HG03135 (cell line): ENCODE data around the gene RERG.

Experiments used
- ATAC-seq: cut with Tn5 transposase; IDR thresholded peaks from one replicate; pipeline ENCODE4 v1.9.1; 2021; ENCODE audit warnings: mild to moderate bottlenecking, moderate library complexity; ENCODE audit not compliant: unreplicated experiment

RERG gene, protein sequence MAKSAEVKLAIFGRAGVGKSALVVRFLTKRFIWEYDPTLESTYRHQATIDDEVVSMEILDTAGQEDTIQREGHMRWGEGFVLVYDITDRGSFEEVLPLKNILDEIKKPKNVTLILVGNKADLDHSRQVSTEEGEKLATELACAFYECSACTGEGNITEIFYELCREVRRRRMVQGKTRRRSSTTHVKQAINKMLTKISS

DNA sequence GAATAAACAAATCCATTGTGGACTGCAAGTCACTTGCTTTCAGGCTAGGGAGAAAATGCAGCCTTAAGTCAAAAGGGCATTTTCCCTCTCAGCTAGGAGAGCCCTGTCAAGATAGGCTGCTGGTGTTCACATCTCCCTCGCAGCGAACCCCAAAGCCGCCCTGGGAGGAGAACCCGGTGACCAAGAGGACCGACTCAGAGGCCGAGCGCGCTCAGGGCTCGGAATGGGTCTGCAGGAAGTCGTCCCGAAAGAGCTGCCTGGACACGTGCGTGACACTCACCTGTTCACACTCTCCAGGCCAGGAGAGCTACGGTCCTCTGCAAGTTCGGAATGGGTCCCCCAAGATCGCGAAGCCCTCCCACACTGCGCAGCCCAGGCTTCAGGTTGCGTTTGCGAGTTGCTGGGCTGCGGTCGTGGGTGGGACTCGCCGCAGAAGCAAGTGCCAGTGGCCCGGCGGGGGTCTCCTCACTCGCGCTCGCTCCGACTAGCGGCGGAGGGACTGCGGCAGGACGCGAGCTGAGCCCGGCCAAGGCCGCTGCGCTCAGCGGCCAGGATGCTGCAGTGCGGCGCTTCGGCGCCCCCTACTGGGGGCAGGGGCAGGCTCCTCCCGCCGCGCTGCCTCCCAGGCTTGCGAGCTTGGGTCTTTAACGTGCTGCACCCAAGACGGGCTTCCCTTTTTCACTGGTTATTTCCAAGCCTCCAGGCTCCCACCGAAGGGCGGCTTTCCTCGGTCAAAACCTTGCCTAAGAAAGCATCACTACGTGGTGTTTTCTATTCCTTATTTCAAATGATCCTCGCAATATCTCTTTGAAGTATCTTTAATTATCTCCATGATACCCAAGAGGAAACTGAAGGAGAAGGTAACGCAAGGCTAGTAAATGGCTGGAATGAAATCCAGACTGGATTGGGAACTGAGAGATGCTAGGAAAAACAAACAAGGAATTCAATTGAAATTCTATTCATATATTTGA lies at the start of gene RERG:
Gene RERG (minus strand): TSS at position 503 of the 971 bp plus-strand sequence. CDS start 3,928 bp downstream, outside the sequence.
- ATAC-seq = peak; percentile 97

DNA sequence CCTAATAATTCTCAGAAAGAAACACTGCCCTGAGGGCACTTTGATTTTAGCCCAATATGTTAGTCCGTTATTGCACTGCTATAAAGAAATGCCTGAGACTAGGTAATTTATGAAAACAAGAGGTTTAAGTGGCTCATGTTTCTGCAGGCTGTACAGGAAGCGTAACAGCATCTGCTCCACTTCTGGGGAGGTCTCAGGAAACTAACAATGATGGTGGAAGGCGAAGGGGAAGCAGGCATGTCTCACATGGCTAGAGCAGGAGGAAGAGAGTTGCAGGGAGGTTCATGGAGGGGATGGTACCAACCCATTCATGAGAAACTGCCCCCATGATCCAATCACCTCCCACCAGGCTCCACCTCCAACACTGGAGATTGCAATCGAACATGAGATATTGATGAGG lies 49.4 kb upstream of the RERG start:
- ATAC-seq = no peak

DNA sequence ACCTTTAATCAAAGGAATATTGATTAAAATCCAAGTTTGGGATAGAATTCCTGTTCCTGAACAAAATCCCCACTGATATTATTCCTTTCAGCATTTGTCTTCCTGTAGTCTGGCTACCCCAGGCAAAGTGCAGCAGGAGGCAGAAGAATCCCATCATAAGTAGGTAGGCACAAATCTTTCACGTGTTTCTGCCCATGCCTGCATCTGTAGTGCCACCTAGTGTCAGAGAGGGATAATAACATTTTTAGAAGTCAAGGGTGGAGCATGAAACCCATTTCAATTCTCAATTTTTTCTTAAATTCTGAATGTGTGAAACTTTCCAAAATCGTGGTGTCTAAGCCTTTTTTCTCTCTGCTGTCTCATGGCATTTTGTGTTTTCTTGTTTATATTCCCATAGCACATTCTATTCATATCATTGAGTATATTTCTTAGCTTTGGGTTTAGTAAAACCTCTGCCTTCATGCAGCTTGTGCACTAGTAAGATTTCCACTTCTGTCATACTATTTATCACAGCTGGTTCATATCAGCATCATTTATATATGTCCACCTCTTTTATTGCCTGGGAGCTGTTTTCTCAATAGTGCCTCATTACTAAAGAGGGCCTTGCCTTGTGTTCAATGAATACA lies 47.8 kb upstream of the RERG start:
- peak; percentile 86 for ATAC-seq

DNA sequence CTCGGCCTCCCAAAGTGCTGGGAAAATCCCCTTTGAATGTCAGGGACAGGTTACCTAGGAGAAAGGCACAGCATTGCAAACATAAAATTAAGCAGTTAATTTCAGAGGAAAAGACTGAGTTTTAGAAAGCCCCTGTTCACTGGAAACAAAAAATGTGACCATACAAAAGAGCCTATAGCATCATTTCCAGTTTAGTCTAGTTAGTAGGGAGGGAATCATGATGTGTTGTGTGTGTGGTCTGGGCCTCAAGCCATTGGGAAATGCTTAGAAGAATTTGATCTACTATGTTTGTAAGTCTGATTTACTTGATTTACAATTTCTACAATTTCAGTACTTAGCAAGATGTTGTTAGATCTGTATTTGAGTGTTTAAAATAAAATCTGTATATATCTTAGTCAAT lies 47.1 kb upstream of the RERG start:
- ATAC-seq = no peak

DNA sequence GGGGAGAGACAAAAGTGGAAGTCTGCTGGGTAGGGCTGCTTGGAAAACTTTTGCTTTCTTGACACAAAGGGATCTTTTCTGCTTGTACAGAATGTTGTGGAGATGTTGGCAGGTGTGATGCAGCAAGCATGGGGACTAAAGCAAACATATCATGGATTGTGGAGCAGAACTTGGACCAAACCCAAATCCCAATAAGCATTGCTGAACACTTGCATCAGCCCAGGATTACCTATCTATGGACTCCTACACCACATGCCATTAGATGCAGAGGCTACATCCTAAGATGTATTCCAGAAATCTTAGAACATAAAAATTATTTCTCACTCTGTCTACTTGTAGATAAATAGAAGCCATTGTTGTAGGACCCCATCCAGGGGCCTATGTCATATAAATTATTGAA lies 44.7 kb upstream of the RERG start:
- ATAC-seq = no peak

DNA sequence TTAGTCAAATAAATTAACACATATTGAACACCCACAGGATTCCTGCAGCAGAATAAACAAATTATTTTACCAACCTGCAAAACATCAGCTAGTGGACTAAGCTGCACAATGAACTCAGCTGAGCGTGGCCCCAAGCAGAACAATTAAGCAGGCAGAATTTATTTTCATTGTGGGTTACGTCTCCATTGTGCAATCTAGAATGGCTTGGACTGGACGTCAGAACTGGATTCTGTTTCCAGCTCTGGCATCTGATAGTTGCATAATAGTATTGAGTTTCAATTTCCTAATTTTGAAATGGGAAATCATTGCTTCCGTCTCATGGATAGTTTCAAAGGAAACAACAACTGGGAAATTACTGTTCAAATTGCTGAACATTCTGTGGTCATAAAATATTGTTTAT lies 35.5 kb upstream of the RERG start:
- ATAC-seq = no peak

DNA sequence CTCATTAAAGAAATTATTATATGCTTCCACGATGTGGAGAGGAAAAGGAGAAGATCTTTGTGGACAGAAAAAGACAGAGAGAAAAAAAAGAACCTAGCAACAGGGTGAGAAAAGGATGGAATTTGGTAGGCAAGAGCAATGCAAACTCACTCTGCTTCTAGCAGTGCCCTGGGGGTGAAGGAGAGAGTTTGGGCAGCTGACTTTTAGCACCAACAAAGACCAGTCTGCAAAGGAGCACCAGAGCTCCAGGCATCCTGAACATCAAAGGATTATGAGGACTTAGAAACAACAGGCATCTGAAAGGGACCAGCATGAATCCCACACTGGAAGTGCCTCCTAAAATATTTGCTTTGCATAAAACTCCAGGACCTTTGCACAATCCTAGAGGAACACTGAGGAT lies 32.8 kb upstream of the RERG start:
- ATAC-seq = no peak

DNA sequence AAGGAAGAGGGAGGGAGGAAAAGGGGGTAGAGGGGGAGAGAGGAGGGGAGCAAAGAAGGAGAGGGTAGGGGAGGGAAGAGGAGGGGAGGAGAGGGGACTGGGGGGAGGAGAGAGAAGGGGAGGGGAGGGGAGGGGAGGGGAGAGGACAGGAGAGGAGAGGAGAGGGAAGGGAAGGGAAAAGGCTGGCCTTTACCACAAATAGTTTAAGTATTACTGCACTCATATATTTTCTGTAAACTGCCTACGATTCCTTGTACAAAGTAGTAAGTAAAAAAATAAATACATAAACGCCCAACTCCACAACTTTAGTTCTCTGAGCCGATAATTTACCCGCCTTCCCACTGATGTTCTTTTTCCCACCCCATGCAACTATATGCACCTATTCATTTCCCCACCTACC lies 23.7 kb upstream of the RERG start:
- no peak for ATAC-seq

DNA sequence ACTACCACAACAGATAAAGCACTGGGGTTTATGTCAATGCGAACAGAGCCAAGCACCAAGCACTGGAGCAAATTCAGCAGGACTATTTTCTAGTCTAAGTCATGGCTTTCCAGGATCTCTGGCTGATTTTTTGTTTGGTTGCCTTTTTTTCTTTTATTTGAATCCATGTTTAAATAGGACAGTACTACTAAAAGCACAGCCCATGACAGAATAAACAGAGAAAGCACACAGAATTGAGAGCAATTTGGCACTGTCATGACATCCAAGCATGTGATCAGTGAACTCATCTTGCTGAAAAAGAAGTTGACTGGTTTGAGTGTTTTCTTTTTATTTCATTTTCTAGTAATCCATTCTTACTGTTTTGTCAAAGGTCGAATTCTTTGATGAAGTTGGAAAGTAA lies 23.1 kb upstream of the RERG start:
- ATAC-seq = no peak

DNA sequence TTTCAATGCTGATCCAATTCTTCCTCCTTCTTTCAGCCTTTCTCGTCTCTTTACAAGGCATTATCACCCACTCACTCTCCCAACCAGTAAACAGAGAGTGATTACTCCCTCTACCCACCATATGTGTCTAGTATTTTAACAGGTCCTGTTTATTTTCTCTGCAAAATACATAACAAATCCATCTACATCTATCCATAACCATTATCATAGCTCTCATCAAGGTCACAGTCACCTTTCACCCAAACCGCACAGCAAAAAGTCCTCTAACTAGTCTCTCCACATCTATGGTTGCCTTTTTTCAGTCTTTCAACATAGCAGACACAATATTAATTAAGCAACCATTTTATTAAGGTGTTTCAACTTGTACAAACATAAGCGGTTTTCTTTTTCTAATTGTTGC lies 21.9 kb upstream of the RERG start:
- no peak for ATAC-seq

DNA sequence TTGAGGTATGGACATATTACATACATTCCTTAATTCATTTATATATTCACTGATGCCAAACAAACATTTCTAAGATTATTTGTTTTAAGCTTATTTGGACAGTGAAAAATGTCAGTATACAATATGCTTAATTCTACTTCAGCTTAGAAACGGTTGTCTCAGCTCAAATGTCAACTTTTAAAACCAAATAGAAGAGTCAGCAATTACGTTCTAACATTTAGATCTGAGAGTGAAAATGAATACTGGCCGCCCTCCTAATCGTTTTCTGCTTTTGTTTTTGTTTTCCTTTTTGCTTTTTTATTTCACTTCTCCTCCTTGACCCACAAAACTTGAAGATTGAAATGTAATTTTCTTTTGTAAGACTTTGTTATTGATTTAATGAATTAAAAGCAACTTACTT lies 19.7 kb upstream of the RERG start:
- ATAC-seq = no peak

DNA sequence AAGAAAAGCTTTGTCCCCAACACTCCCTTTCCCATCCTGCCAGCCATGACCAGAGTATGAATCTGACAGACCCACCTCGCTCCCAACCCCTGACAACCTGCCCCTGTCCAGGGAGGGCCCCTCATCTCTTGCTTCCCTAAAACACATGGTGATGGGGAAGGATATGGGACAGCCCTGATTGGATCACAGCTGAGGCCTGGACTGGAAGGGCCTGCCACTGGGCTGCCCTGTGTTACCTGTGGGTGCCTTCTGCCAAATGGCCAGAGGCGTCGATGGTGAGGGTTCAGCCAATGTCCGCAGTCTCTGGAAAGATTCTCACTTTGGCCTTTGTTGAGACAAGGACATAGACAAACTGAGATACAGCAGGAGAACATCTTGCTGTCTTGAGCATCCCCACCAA lies 13.3 kb upstream of the RERG start:
- no peak for ATAC-seq

DNA sequence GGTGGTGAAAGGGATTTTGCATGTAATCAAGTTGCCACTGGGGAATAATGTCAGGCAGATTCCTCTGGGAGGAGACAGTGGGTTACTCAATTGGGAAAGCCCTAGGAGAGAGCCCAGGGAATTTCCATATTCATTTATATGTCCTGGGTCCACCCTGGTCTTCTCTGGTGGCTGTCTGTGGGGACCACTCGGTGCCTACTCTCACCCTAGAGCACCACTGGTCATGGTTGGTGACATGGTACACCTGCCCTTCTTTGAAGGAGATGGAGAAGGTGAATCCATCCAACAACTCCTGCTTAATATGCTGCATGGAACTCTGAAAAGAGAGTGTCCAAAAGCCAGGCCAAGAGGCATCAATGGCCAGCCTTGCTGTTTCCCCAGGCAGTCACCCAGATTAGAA lies 12.8 kb upstream of the RERG start:
- no peak for ATAC-seq

DNA sequence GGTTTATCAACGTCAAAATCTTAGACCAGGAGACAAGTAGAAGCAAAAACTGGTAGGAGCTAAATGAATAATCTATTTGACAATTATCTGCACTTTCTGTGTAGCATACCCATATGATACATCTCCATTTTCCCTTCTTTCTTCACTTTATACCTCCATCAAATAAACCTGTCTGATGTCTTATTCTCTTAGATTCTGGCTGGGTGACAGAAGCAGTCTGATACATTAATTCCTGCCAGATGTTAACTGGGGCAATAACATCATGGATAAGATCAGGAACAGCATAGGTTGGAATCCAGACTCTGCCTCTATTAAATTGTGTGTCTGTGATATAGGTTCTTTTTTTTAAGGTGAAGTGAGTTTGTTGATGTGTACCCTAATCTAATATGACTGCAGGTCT lies 11.7 kb upstream of the RERG start:
- no peak for ATAC-seq

DNA sequence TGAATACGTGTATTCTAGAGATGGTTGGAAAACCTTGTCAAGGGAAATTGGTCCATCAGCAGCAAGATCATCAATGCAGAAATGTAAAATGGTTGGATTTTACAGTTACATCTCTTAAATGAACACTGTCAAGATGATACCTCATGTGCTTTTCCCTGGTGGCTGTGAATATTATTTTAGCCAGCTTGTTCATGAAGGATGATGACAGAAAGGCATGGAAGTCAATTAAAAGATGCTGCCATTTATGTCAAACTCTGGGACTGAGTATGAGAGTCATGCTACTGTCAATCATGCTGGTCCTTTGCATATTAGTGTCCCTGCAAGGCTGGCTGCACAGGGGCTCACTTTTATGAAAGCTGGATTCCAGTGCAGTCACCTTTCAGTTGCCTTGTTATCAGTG lies 10.3 kb upstream of the RERG start:
- no peak for ATAC-seq

DNA sequence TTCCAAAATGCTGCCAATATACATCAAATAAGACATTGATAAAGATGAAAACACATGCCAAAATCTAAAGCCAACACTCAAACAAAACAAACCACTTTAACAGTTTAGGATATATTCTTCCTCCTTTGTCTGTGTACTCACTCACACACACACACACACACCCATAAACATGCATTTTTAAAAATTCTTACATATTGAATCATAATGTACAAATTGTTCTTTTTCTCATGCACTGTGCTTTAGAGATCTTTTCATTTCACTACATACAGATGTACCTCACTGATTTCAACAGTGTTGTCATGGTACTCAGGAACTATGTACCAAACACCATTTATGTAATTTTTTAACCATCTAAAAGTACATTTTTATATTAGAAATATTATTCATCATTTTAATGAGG lies 9.5 kb upstream of the RERG start:
- no peak for ATAC-seq

DNA sequence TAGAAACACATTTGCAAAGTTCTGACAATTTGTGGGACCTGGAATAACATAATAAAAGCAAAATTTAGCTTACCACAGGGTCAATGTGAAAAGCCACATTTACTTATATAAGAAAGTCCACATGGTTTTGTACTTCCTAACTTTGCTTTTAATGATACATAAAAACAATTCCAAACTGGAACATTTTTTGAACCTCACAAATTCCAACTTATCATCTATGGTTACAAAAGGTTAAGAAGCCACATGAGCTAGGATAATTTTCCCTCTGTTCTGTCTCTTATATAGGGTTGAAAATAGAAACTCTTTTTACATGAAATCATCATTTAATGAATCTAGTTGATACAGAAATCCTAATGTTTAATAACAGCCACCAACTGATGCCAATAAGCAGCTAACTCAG lies 8.9 kb upstream of the RERG start:
- ATAC-seq = no peak

DNA sequence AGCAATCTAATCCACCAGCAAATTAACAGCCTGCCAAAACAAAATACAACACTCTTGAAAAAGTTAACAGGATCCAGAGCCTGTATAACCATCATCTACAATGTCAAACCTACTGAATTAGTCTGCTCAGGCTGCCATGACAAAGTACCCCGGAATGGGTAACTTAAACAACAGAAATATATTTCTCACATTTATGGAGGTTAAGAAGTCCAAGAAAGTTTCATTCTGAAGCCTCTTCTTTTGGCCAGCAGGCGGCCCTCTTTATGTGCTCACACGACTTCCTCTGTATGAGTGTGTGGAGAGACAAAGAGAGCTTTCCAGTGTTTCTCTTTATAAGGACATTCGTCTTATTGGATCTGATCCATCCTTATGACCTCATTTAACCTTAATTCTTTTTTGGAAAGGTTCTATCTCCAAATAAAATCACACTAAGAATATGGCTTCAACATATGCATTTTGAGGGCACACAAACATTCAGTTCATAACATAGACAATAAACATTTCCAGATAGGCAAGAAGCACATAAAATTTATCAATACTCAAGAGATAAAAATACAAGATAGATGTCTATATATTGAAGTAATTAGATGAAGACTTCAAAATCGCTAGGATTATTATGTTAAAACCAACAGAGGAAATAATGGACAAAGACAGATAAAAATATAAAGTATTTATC lies 5.9 kb upstream of the RERG start:
- ATAC-seq = no peak

DNA sequence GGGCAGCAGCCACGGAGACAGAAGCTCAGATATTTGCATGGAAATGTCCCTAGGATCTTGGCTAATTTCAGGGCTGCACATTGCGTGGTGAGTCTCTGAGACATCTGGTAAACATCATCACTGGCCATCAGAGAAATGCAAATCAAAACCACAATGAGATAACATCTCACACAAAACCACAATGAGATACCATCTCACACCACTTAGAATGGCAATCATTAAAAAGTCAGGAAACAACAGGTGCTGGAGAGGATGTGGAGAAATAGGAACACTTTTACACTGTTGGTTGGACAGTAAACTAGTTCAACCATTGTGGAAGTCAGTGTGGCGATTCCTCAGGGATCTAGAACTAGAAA lies 4.6 kb upstream of the RERG start:
- peak; percentile 56 for ATAC-seq

DNA sequence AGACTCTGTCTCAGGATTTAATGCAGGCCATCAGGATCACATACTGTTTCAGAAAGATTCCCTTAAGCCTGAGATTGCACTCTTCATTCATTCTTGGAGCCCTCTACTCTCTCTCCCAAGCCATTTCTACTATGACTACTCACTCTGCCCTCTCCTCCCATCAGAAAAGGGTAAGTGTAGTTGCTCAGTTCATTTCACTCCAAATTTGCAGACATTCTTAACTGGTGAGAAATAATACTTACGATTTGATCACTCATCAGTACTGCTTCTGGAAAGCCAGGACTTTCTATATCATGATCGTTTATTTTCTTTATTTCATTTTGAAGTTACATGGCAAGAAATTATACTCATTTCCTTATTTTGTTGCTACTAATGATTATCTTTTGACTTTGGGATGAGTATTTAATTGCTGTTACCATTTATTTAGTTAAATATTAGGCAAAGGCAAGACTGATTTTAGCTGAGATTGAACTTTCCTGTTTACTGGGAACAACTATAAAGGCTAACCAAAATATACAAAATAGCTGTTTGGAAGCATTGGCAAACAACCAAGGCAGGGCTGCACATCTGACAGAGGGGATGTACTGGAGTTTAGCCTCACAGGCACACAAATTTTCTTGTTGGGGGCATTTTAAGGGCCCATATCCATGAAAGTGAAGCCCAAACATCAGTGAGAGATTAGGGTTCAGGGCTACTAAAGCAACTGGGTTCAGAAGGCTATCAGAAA lies 4.1 kb upstream of the RERG start:
- ATAC-seq = no peak

DNA sequence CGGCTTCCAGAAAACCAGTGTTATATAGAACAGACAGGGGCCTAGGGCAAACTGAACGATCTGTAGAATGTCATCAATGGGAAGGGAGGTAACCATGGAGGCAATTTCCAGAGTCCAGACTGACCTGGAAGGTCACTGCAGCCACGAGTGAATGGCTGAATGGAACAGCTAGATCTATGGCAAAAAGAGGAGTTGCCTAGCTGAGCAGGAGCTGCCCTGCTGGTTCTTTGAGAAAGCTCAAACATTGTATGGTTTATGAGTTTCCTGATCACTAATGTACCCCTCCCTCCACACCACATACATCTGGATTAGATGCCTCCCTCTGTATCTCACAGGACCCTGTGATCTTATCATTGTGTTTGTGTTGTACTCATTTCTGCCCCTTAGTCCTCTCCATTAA lies 1.0 kb upstream of the RERG start:
- no peak for ATAC-seq
